DOHH2 (cell line): ENCODE measurements around the gene PRR36.

Source experiments
- H3F3A ChIP-seq: fragments of 200-600 bp; sonication (generic), shearing (Covaris generic); 2 replicates; pipeline ENCODE4 v1.6.0; 2016; ENCODE audit warnings: antibody characterized with exemption, mild to moderate bottlenecking; ENCODE audit not compliant: control insufficient read depth, insufficient read depth
- H3K27ac ChIP-seq: fragments of 200-600 bp; sonication (generic); 2 replicates; pipeline ENCODE4 v1.5.1; 2014; ENCODE audit warnings: low read depth, mild to moderate bottlenecking, low read length, moderate library complexity
- H3K27me3 ChIP-seq: fragments of 200-600 bp; sonication (generic); 2 replicates; pipeline ENCODE4 v1.6.1; 2014; ENCODE audit warnings: mild to moderate bottlenecking, low read length, mixed read lengths; ENCODE audit not compliant: control insufficient read depth
- H3K36me3 ChIP-seq: fragments of 200-600 bp; sonication (generic); 2 replicates; pipeline ENCODE4 v1.6.1; 2014; ENCODE audit warnings: mild to moderate bottlenecking, low read length, moderate library complexity, mixed read lengths; ENCODE audit not compliant: control insufficient read depth
- H3K4me1 ChIP-seq: fragments of 200-600 bp; sonication (generic); 2 replicates; pipeline ENCODE4 v1.6.1; 2014; ENCODE audit warnings: mild to moderate bottlenecking, low read length, mixed read lengths; ENCODE audit not compliant: control insufficient read depth
- H3K4me2 ChIP-seq: fragments of 200-600 bp; sonication (generic); 2 replicates; pipeline ENCODE4 v1.6.0; 2014; ENCODE audit warnings: mild to moderate bottlenecking, low read length, moderate library complexity
- H3K4me3 ChIP-seq: fragments of 200-600 bp; sonication (generic); 2 replicates; pipeline ENCODE4 v1.5.1; 2014; ENCODE audit warnings: mild to moderate bottlenecking, low read length, mixed read lengths
- H3K79me2 ChIP-seq: fragments of 200-600 bp; sonication (generic); 2 replicates; pipeline ENCODE4 v1.6.1; 2014; ENCODE audit warnings: mild to moderate bottlenecking, low read length, mixed read lengths; ENCODE audit not compliant: control insufficient read depth
- H3K9me2 ChIP-seq: fragments of 200-600 bp; sonication (generic); replicated peaks from 2 replicates; pipeline ENCODE4 v1.6.1; 2014; ENCODE audit warnings: mild to moderate bottlenecking, low read length, mixed read lengths; ENCODE audit not compliant: control insufficient read depth
- H3K9me3 ChIP-seq: fragments of 200-600 bp; sonication (generic); 2 replicates; pipeline ENCODE4 v1.6.1; 2014; ENCODE audit warnings: antibody characterized with exemption, low read length, mixed read lengths; ENCODE audit not compliant: control insufficient read depth, insufficient read depth
- H4K20me1 ChIP-seq: fragments of 200-600 bp; sonication (generic); 2 replicates; pipeline ENCODE4 v1.6.0; 2014; ENCODE audit warnings: low read depth, mild to moderate bottlenecking, antibody characterized with exemption, low read length, moderate library complexity; ENCODE audit not compliant: control insufficient read depth, insufficient read depth
- CTCF ChIP-seq: fragments of 200-600 bp; sonication (generic); IDR thresholded peaks from one replicate; pipeline ENCODE4 v1.5.1; 2014; ENCODE audit warnings: antibody characterized with exemption, mild to moderate bottlenecking, low read depth, low read length; ENCODE audit not compliant: poor library complexity, severe bottlenecking
- EZH2phosphoT487 ChIP-seq: fragments of 200-600 bp; sonication (generic); IDR thresholded peaks from 2 replicates; pipeline ENCODE4 v1.6.1; 2017; ENCODE audit warnings: borderline replicate concordance, mild to moderate bottlenecking, antibody characterized with exemption, low read length, moderate library complexity, mixed read lengths

The PRR36 gene

GRCh38 chr19:7904074-7905020 is 30.2 kb upstream of the PRR36 start:
- H3K27me3 ChIP-seq, result no peaks in the 10 kb centered on the region
- H3K9me3 ChIP-seq, result no peaks in the 10 kb centered on the region
- H3K36me3 ChIP-seq, result peaks cover 20% of the 10 kb centered on the region
- TF ChIP-seq CTCF, result no peak
- TF ChIP-seq EZH2phosphoT487, result no peak
- H3K27ac ChIP-seq, result peak overlapping the region; percentile 47
- H3K4me3 ChIP-seq, result peak overlapping the region; percentile 98
- H3F3A ChIP-seq, result no peaks in the 10 kb centered on the region
- H3K79me2 ChIP-seq, result peaks cover 45% of the 10 kb centered on the region
- H3K9me2 ChIP-seq, result no peaks in the 10 kb centered on the region
- H3K4me1 ChIP-seq, result peaks cover 18% of the 10 kb centered on the region
- peak overlapping the region; percentile 98 for H3K4me2 ChIP-seq
- peaks cover 14% of the 10 kb centered on the region for H4K20me1 ChIP-seq

- Histone ChIP-seq H3K79me2 (peaks cover 45% of the 10 kb centered on the region), H3K27me3 (no peaks in the 10 kb centered on the region), H3K9me3 (no peaks in the 10 kb centered on the region), H4K20me1 (peaks cover 14% of the 10 kb centered on the region), H3K9me2 (no peaks in the 10 kb centered on the region), H3K4me3 (peak within 1 kb of the TSS; percentile 98), H3K4me1 (peaks cover 18% of the 10 kb centered on the region), H3F3A (no peaks in the 10 kb centered on the region), H3K36me3 (peaks cover 20% of the 10 kb centered on the region), H3K4me2 (peak within 1 kb of the TSS; percentile 98), H3K27ac (peak within 1 kb of the TSS; percentile 47)
- TF ChIP-seq CTCF (peak; percentile 80), EZH2phosphoT487 (no peak)
These were observed 29.3 kb upstream of the PRR36 start, which contains the start of gene MAP2K7 for GRCh38 chr19:7903244-7904073. MAP2K7 (plus strand) TSS chr19:7903877; CDS start chr19:7903945, 68 bp downstream.

- peaks cover 20% of the 10 kb centered on the region for H3K36me3 ChIP-seq
- peak overlapping the region; percentile 94 for H3K4me2 ChIP-seq
- peak overlapping the region; percentile 16; the same call in 1 of the 2 replicates for H3K27ac ChIP-seq
- no peaks in the 10 kb centered on the region for H3K9me2 ChIP-seq
- peaks cover 14% of the 10 kb centered on the region for H4K20me1 ChIP-seq
- no peaks in the 10 kb centered on the region for H3K27me3 ChIP-seq
- peaks cover 18% of the 10 kb centered on the region for H3K4me1 ChIP-seq
- no peak for TF ChIP-seq CTCF
- TF ChIP-seq EZH2phosphoT487, result no peak
- H3F3A ChIP-seq, result no peaks in the 10 kb centered on the region
- peak overlapping the region; percentile 78 for H3K4me3 ChIP-seq
- no peaks in the 10 kb centered on the region for H3K9me3 ChIP-seq
- peaks cover 42% of the 10 kb centered on the region for H3K79me2 ChIP-seq
These were observed 28.6 kb upstream of the PRR36 start for GRCh38 chr19:7902796-7903243.
